ENCODE measurements around the gene PDPN.
"Not testable (repeated sequence)": the region's sequence is repeated elsewhere in the genome, so short reads cannot be mapped to it uniquely, and the experiment has no call there.

PDPN gene, protein sequence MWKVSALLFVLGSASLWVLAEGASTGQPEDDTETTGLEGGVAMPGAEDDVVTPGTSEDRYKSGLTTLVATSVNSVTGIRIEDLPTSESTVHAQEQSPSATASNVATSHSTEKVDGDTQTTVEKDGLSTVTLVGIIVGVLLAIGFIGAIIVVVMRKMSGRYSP

DNA sequence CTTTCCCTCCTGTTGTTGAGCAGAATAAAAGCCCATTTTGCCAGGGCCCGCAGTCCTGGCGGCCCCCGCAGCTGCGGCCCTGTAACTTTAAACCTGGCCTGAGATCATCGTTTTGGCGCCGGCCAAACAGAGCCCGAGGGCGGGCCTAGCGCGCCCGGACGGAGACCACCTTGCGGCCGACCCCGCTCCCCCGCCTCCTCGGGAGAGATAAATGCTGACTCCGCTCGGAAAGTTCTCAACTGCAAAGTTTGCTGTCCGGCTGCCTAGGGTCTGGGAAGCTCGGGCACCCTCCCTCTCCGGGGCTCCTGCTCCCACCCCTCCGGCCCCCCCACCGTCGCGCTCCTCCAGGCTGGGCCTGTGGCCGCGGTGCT, at the start of gene PDPN:
PDPN (plus strand) TSS at position 238 of the 371 bp plus-strand sequence. CDS start 202 bp downstream, outside the sequence.
- no peak for DNase-seq

DNA sequence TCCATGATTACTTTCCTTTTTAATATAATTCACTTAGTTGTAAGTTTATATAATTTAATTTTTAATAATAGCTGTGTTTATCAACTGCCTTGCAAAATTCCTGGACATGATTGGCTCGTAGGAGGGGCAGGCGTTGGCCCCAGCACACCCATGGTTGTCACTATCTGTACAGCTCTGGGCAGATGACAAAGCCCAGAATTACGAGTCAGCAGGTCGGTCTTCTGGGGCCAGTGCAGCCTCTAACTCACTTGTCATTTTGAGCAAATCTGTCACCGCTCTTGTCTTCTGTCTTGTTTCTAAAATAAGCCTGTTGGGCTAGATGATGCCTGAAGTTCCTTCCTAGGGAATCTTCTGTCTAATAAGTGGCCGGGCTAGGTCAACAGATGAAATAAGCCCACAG, 48.4 kb upstream of the PDPN start:
- no peak for DNase-seq

DNA sequence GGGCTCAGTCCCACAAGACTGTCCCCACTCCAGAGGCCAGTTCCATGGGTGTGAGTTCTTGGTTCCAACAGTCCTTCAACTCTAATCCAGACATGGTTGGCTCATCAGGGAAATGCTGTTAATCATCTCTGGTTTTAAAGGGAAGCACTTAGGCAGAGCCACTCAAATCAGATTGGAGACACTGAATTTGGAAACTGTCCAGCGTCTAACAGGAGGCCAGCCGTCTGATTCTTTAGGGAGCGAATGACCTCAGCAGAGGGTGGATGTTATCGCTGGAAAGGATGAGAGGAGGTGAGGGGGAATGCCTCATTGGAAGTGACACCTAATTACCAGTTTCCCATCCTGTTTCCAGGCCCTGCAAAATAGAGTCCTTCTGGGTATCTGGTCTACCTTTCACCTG, 47.1 kb upstream of the PDPN start:
- DNase-seq, result no peak

DNA sequence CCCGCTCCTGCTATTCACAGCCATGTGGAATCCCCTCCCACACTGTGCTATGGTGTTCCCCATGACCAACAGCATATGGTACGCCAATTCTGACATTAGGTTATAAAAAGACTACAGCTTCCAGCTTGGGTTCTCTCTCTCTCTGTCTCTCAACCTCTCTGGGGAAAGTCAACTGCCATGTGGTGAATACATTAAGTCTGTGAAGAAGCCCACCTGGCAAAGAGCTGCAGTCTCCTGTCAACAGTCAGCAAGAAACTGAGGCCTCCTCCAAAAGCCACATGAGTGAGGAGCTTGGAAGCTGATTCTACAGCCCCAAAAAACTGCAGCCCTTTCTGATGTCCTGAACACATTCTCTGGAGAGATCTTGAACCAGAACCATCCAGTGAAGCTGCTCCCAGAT, 44.8 kb upstream of the PDPN start:
- no peak for DNase-seq

DNA sequence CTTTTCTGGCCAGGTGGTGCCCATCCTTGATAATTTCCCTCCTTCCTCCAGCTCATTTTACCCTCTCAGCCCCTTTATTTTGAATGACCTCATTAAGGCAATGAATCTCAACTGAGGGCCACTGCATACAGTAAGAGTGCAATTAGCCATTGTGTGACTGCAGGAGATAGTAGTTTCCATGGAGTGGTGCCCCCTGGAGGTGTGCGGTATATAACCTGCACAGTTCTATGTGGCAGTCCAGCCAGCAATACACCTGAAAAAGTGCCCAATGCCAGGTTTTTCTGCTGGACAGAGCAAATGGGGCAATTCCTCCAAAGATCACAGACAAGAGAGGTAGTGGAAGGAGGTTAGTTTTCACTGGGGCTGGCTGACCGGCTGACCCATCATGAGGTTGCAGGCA, 43.9 kb upstream of the PDPN start:
- DNase-seq, result no peak

DNA sequence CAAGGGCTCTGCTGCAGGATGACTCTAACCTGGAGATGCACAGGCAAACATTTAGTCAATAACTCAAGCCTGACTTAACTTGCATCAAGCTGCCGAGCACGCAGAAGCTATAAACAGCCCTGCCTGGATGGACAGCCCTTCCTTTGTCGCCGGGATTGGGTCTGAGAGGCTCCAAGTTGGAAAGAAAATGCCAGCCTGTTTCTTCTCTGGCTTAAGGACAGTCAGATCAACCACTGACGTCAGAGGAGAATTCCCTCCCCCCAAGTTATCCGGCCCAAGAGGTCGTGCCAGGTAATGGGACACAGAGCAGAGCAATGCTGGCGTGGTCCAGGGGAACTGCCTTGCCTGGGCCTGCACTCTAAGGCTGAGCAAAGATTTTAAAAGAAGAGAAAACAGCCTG, 42.8 kb upstream of the PDPN start:
- no peak for DNase-seq

DNA sequence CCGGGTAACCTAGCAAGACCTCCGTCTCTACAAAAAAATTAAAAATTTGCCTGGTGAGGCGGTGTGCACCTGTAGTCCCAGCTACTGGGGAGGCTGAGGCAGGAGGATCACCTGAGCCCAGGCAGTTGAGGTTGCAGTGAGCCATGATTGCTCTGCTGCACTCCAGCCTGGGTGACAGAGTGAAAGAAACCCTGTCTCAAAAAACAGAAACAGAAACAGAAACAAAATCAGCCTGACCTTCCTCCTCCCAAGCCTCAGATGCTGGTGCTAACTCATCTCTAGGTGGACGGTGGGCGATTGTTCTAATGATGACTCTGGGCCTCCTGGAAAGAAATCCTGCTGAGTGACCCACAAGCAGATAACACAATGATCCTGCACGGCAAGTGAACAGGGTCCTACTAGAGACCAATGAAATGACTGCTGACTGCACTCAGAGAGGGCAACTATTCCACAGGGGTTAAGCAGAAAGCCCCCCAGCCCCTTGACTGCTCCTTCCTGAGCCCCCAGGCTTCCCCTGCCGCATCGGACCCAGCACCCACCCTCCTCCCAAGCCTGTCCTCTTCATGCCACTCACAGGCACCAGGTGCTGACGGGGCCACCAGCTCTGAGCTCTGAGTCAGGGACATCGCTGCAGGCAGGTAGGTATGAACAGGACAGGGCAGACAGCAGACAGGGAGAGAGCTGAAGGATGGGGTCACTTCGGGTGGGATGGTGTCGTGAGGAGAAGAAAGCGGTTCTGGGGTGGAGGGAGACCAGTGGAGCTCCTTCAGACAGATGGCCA, 42.0 kb upstream of the PDPN start:
- DNase-seq, result no peak

DNA sequence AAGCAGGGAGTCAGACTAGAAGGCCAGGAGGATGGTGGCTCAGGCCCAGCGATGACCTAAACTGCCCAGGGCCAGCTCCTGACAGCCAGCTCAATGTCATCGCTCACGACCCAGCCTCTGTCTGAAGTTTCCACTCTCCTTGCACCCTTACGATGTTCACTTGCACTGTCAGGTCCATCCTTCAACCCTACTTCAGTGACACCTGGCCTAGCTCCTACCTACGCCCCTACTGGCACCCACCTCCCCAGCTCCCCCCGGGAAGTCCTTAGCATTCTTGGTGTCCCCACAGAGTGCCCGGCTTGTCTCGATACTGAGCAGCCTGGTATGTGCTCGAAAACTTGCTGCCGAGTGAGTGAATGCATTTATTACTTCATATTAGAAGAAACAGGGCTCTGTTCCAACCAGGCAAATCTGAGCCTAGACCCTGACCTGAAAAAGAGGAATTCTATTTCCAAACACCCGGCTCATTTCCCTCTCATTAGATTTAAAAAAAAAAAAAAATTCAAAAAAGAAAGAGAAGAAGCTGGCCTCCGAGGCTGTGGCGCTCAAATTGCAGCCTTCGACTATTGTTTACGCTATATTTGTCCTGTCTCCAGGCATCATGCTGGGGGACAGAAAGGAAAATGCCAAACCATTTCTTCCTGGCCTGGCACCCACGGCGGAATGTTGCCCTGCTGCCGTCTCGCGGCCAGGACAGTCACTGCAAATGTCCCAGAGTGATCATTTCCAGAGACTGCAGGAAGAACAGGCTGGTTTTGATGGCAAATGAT, 40.0 kb upstream of the PDPN start:
- no peak for DNase-seq

DNA sequence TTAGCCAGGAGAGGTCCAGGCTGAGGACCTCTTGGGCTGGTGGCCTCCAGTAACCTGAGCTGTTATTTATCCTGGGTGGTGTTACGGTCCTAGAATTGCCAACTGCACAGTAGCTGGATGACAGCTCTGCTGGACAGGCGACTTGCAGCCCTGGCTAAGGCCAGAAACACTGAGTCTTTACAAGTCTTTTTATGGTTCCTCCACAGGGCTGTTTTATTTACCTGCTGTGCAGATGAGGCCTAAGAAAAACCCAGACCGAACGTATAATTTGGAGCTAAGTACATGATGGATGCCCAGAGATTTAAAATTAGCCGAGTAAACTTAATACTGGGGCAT, 39.4 kb upstream of the PDPN start:
- DNase-seq, result no peak

DNA sequence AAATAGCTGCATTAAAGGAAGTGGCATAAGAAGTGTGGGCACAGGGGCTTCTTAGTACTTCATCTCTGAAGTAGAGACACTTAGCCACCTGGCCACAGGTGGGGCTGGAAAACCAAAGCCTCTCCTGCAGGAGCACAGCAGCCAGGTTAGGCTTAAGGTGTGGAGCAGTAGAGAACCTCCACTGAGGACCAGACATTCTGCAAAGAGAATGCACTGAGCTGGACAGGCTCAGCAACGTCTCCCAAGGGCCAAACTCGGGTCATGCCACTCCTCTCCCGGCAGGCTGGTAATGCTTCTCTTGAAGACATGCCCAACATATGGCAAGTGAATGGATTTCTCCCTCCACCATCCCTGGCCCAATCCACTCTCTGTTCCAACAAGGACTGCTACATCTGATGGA, 36.8 kb upstream of the PDPN start:
- DNase-seq, result no peak

DNA sequence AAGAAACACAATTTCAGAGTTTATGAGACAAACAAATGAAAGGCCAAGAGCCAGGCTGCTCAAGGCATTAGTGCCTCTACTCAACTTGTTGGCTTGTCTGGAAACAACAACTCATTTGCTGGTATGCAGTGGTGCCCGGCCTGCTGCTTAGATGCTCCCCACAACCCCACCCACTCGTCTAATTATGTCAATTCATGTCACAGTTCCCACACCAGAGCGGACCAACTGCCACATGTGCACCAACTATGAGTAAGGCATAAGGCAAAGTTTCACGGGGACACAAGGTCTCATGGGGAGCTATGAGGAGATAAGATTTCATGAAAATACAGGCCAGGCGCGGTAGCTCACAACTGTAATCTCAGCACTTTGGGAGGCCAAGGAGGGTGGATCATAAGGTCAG, 35.4 kb upstream of the PDPN start:
- no peak for DNase-seq

DNA sequence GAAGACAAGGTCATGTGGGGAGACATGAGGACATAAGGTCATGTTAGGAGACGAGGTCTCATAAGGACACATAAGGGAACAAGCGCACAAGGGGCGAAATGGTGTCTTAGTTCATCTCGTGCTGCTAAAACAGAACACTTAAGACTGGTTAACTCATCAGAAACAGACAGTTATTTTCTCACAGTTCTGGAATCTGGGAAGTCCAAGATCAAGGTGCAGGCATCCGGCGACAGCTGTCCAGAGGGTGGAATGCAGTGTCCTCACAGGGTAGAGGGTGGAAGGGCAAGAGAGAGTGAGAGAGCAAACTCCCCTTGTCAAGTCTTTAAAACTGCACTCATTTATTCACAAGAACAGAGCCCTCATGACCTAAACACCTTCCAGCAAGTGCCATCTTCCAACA, 34.6 kb upstream of the PDPN start:
- no peak for DNase-seq

DNA sequence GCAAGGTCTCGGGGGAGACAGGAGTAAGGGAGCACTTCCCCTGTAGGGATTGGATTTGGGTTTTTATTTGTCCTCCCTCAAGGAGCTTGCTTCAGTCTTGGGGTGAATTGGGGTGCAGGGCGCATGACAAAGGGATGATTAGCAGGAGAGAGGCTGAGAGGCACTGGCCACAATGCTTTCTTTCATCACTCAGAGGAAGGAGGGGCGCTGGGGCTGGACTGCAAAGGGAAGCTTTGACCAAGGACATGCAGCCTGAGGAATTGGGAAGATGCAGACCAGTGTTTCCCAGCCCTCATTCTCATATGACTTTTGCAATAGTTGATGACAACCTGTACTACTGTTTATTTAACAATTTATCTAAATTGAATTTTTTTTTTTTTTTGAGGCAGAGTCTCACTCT, 34.1 kb upstream of the PDPN start:
- DNase-seq, result no peak

DNA sequence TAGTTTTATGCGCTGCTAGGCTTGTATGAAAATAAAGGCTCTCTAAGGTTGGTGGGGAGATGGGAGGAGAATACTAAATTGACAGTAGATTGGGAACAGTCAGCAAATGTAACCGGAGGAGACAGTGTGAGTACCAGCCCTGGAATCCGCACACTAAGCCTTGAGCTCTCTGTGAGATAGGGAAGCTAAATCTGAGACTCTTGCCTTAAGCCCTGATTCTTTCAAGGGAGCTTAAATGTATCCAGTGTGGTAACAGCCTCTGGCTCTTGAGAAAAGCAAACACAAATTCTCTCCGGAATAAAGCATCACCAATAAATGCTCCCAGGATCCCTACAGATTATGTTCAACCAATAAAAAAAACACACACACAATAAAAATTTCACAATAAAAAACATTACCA, 33.0 kb upstream of the PDPN start:
- no peak for DNase-seq

DNA sequence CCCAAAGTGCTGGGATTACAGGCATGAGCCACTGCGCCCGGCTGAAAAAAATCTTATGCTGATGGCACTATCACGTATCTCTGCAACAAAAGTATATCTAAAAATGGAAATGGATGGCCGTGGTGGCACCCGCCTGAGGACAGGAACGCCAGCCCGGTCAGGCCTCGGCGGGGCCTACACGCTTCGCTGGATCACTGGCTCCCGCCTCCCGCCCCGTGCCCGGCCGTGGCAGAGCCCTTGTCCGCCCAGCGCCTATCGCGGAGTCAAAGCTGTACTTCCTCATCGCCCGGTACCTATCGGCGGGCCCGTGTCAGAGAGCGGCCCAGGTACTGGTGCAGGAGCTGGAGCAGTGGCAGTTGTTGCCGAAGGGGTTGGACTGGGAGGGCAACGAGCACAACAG, 28.8 kb upstream of the PDPN start:
- no peak for DNase-seq

DNA sequence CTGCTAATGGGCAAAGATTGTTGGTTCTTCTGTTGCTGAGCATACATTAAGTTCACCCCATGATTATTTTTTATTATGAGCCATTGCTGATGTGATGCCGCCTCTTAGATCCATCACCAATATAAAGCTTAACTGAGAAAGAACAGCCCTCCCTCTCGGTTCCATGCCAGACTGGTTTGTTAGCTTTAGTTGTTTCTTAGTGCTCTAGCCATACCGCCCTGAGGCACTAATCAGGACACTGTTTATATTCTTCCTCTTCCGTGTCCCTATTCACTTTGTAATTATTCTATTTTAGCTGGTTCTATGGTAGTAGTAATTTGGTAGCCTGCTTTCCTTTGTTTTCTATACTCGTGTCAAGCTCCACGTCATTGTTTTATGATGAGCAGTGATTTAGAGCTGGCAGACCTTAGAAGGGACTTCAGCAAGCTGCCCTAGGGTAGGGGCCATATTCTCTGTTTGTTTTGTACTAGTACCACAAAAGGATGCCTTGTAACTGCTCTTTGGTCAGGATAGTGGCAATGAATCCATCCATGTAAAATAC, 27.3 kb upstream of the PDPN start:
- no peak for DNase-seq

DNA sequence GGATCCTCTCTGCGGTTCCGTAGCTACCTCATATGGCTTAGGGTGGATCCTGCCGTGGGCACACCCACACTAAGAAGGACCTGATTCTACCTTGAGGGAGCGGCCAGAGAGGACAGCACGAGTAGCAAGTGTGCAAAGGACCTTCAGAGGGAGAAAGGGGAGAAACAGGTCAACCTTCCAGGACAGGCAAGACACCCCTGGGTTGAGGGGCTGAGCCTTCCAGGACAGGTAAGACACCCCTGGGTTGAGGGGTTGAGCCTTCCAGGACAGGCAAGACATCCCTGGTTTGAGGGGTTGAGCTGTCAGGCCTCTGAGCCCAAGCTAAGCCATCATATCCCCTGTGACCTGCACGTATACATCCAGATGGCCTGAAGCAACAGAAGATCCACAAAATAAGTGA, 23.1 kb upstream of the PDPN start:
- no peak for DNase-seq

DNA sequence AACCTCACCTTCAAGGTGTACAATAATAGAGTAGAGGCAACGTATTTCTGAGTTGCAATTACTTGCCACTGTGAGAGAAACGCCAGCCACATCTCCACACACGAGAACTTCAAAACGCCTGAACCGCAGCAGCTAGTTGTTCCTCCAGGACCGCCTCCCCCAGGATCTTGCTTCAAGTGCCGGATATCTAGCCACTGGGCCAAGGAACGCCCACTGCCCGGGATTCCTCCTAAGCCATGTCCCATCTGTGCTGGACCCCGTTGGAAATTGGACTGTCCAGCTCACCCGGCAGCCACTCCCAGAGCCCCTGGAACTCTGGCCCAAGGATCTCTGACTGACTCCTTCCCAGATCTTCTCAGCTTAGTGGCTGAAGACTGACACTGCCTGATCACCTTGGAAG, 20.7 kb upstream of the PDPN start:
- not testable (repeated sequence) for DNase-seq

DNA sequence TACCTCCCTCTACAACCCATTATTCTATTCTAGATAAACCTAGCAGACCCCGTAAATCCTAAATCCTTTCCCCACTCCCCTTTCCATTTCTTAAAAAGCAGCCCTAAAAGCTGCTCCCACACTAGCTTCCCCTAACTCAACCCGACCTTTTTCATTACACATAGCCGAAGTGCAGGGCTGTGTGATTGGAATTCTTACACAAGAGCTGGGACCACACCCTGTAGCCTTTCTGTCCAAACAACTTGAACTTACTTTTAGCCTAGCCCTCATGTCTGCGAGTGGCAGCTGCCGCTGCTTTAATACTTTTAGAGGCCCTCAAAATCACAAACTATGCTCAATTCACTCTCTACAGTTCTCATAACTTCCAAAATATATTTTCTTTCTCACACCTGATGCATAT, 19.6 kb upstream of the PDPN start:
- DNase-seq, result no peak

DNA sequence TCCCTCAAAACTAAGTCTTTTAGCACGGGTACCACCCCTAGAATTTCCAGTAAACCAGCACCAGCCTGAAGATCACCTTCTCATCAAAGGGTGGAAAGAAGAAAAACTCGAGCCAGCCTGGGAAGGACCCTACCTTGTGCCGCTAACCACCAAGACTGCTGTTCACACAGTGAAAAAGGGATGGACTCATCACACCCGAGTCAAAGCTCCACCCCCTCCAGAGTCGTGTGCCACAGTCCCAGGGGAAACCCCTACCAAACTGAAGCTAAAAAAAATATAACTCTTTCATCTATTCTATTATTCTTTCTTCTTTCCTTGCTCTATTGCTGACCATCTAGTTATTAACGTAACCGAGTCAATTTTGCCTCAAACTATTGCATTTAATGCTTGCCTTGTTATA, 13.2 kb upstream of the PDPN start:
- not testable (repeated sequence) for DNase-seq

DNA sequence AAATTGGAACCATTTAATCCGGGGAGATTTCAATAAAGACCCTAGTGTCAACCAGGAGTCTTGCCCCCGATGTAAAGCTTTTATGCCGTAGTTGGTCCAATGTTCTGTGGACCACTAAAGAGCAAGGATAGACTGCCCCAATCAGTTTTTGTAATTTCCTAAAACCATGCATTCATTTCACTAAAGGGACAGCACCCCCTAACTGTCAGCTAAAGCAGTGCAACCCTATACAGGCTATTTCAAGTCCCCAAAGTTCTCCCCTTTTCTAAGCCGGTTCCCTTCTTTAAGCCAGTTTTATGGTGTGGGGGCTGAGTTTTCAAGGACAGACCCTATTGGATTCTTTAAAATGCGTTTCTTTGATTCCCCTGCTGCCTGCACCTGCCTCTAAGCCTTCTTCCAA, 12.7 kb upstream of the PDPN start:
- no peak for DNase-seq

DNA sequence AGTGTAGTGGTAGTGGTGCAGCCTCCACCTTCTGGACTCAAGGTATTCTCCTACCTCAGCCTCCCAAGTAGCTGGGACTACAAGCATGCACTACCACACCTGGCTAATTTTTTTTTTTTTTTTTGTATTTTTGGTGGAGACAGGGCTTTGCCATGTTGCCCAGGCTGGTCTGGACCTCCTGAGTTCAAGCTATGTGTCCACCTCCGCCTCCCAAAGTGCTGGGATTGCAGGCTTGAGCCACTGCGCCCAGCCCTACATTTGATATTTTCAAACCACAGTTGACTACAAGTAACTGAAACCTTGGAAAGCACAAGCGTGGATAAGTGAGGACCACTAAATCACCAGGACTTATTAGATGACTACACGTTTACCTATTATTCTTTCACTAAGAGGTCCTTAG, 10.0 kb upstream of the PDPN start:
- no peak for DNase-seq

DNA sequence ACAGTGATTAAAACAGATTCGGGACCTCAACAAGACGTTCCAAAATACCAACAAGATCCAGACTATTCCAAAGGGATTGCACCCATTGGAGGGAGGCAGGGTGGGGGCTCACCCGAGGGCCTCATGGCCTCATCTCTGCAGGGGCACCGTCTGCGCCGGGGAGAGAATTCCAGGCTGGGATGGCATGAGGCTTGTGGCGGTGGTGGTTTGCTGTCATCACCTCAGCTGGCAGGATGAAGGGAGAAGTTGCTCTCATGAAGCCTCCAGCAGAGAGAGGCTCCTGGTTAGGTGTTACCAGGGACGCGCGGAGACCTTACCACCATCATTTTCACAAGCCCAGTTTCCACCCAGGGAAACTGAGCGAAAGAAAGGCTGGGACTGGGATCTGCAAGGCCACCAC, 6.7 kb upstream of the PDPN start:
- DNase-seq, result no peak

DNA sequence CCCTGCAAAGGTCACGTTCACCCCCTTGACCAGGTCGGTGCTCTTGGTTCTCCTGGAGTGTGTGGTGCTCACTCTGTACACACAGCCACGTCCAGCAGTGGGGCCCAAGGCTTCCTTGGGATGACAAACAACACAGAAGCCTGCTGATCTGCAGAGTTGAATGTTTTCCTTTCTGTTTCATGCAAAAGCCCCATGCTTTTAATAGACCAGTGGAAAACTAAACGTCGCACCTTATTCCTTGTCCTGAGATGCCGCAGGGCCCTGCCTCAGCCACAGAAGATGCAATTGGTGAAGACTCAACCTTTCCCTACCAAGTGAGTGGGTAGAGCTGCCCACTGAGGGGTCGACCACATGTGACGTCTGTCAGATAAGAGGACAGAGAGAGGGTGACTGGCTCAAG, 5.8 kb upstream of the PDPN start:
- no peak for DNase-seq

Measured in activated T-cell treated with anti-CD3 and anti-CD28 coated beads, Interleukin-2, amount 50 U/mL, for 48 hours (primary cell).